COLO668 (cell line): ENCODE data around the gene FOXJ1.

Experiments used
- DNase-seq: peaks from one replicate; lab custom pipeline; 2025; ENCODE audit not compliant: unreplicated experiment; lab: John Stamatoyannopoulos, UW

Gene FOXJ1

GRCh38 chr17:76142039-76142584 lies 1.1 kb upstream of the FOXJ1 start:
- DNase-seq, result peak; percentile 21

- no peak for DNase-seq
Observed at GRCh38 chr17:76140661-76141211, 309 bp downstream of the FOXJ1 start.

GRCh38 chr17:76139801-76140660 lies 1.0 kb downstream of the FOXJ1 start:
- DNase-seq, result peak; percentile 91

GRCh38 chr17:76138896-76139752 lies 1.9 kb downstream of the FOXJ1 start:
- peak; percentile 26 for DNase-seq

GRCh38 chr17:76138234-76138895 lies 2.7 kb downstream of the FOXJ1 start:
- DNase-seq, result peak; percentile 83

GRCh38 chr17:76137351-76138233 lies 3.5 kb downstream of the FOXJ1 start:
- peak; percentile 37 for DNase-seq

- DNase-seq, result no peak
Observed at GRCh38 chr17:76137001-76137350, 4.1 kb downstream of the FOXJ1 start.

- no peak for DNase-seq
Observed at GRCh38 chr17:76136276-76137000, 4.6 kb downstream of the FOXJ1 start.

GRCh38 chr17:76135810-76136188 lies 5.2 kb downstream of the FOXJ1 start:
- DNase-seq, result no peak

GRCh38 chr17:76134911-76135809 lies 5.9 kb downstream of the FOXJ1 start:
- no peak for DNase-seq

GRCh38 chr17:76132574-76133338 lies 8.3 kb downstream of the FOXJ1 start:
- peak; percentile 94 for DNase-seq

GRCh38 chr17:76131692-76132573 lies 9.1 kb downstream of the FOXJ1 start:
- peak; percentile 90 for DNase-seq

- DNase-seq, result no peak
Observed at GRCh38 chr17:76131051-76131691, 9.9 kb downstream of the FOXJ1 start.

- no peak for DNase-seq
Observed at GRCh38 chr17:76130473-76130872, 10.6 kb downstream of the FOXJ1 start.

- DNase-seq, result no peak
Observed at GRCh38 chr17:76125922-76126321, 15.1 kb downstream of the FOXJ1 start.

GRCh38 chr17:76125391-76125675 lies 15.7 kb downstream of the FOXJ1 start:
- DNase-seq, result no peak
